ENCODE results near the gene ZNF581.

ZNF581 gene

DNA sequence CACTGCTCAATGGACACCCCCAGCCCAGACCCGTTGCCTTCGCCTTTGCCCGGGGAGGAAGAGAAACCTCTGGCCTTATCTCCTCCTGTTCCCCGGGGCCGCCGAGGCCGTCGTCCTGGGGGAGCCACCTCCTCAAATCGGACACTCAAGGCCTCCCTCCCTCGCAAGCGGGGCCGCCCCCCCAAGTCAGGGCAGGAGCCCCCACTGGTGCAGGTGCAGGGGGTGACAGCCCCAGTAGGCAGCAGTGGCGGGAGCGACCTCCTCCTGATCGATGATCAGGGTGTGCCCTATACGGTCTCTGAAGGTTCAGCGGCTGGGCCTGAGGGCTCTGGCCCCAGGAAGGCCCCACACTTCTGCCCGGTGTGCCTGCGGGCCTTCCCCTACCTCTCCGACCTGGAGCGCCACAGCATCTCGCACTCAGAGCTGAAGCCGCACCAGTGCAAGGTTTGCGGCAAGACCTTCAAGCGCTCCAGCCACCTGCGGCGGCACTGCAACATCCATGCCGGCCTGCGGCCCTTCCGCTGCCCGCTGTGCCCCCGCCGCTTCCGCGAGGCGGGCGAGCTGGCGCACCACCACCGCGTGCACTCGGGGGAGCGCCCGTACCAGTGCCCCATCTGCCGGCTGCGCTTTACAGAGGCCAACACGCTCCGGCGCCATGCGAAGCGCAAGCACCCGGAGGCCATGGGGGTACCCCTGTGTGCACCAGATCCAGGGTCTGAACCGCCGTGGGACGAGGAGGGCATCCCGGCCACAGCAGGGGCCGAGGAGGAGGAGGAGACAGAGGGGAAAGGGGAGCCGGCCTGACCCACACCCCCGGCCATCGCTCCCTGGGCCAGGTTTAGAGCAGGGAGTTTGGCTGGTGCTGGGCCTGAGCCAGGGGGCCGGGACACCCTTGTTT, 41.1 kb upstream of the ZNF581 start:
- ChIA-PET POLR2A (interaction anchor here (1.4 kb wide), 1 partner anchor 23 kb away, joined by 3 read pairs; the partner anchor contains the start of gene ZNF784), CTCF (no interaction called here)
- no peak for DNase-seq (ENCODE audit: extremely low spot score)
- TF ChIP-seq FOXM1 (IDR thresholded peaks at IDR 0.05; ENCODE audit: borderline replicate concordance), result no peak
- TF ChIP-seq, protein P1, sequence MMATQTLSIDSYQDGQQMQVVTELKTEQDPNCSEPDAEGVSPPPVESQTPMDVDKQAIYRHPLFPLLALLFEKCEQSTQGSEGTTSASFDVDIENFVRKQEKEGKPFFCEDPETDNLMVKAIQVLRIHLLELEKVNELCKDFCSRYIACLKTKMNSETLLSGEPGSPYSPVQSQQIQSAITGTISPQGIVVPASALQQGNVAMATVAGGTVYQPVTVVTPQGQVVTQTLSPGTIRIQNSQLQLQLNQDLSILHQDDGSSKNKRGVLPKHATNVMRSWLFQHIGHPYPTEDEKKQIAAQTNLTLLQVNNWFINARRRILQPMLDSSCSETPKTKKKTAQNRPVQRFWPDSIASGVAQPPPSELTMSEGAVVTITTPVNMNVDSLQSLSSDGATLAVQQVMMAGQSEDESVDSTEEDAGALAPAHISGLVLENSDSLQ (IDR thresholded peaks at IDR 0.05), result no peak
- no peak for TF ChIP-seq FOXA1 (IDR thresholded peaks at IDR 0.05)
- no peak for TF ChIP-seq SP1 (IDR thresholded peaks at IDR 0.05)
- no peak for TF ChIP-seq ARNT (IDR thresholded peaks at IDR 0.05)
- TF ChIP-seq HDGF (IDR thresholded peaks at IDR 0.05; ENCODE audit: borderline replicate concordance), result no peak
- no peak for TF ChIP-seq BHLHE40 (IDR thresholded peaks at IDR 0.05; ENCODE audit: borderline replicate concordance)
- no peak for TF ChIP-seq SUZ12 (IDR thresholded peaks at IDR 0.05)
- TF ChIP-seq NFRKB (IDR thresholded peaks at IDR 0.05), result no peak

DNA sequence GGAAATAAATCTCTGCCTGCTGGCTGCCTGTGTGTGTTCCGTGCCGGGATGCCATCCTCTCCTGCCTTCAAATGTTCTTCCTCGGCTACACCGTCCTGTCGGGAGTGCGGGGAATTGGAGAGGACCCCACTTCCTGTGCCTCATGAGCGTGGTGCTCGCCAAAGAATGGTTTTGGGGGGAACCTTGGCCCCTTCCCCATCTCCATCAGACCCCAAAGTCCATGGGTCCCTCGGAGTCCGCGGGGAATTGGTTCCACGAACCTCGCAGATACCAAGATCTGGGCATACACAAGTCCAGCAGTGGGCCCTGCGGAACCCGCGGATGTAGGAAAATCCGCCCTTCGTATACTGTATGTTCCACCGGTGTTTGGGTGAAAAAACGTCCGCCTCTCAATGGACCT, 40.3 kb upstream of the ZNF581 start:
- TF ChIP-seq ARNT (IDR thresholded peaks at IDR 0.05), result no peak
- TF ChIP-seq LEF1 (IDR thresholded peaks at IDR 0.05; ENCODE audit: borderline replicate concordance), result no peak
- no peak for TF ChIP-seq SP1 (IDR thresholded peaks at IDR 0.05)
- no peak for TF ChIP-seq TARDBP (IDR thresholded peaks at IDR 0.05)
- no peak for TF ChIP-seq ELF4 (IDR thresholded peaks at IDR 0.05)
- TF ChIP-seq FOXM1 (IDR thresholded peaks at IDR 0.05; ENCODE audit: borderline replicate concordance), result no peak
- no peak for TF ChIP-seq BHLHE40 (IDR thresholded peaks at IDR 0.05; ENCODE audit: borderline replicate concordance)
- TF ChIP-seq L3MBTL2 (conservative IDR thresholded peaks at IDR 0.05), result no peak
- no peak for TF ChIP-seq HDGF (IDR thresholded peaks at IDR 0.05; ENCODE audit: borderline replicate concordance)
- TF ChIP-seq, protein P1 (IDR thresholded peaks at IDR 0.05), result no peak
- TF ChIP-seq ZNF384 (IDR thresholded peaks at IDR 0.05), result no peak
- TF ChIP-seq NFRKB (IDR thresholded peaks at IDR 0.05), result no peak
- no peak for TF ChIP-seq SUZ12 (IDR thresholded peaks at IDR 0.05)
- no peak for TF ChIP-seq FOXA1 (IDR thresholded peaks at IDR 0.05)
- no peak for DNase-seq (ENCODE audit: extremely low spot score)
- ChIA-PET POLR2A (no interaction called here), CTCF (no interaction called here)

DNA sequence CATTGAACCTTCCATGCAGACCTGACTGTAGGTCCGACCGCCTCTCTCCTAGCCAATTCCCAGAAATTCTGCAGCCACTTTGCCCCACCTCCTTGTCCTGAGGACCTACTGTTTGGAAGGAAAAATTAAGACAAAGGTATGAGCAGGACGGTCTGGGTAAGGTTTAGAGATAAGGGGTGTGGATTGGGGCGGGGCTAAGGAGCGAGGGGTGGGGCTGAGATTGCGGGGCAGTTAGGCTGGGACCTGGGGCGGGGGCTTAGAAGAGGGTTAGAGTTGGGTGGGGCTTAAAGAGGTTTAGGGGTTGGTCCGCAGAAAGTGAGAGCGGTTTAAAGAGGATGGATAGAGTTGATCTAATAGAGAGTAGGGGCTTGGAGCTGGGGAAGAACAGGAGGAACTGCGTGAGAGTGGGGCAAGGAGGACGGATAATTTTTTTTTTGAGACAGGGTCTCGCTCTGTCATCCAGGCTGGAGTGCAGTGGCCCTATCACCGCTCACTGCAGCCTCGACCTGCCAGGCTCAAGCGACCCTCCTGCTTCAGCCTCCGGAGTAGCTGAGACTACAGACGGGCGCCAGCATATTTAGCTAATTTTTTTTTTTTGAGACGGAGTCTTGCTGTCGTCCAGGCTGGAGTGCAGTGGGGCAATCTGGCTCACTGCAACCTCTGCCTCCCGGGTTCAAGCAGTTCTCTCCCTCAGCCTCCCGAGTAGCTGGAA, 39.7 kb upstream of the ZNF581 start:
- POLR2A ChIA-PET, result interaction anchor here (0.5 to 3.2 kb wide), 7 partner anchors 17 to 195 kb away, joined by 3 to 24 read pairs (median 5); partner anchors contain the start of genes ZNF579, ZNF580 and ZNF784
- CTCF ChIA-PET, result interaction anchor here (0.6 to 2.8 kb wide), 2 partner anchors 51 to 136 kb away, joined by 6 to 9 read pairs; no protein-coding TSS in a partner anchor
- no peak for DNase-seq (ENCODE audit: extremely low spot score)
- TF ChIP-seq FOXA1 (IDR thresholded peaks at IDR 0.05), result no peak

DNA sequence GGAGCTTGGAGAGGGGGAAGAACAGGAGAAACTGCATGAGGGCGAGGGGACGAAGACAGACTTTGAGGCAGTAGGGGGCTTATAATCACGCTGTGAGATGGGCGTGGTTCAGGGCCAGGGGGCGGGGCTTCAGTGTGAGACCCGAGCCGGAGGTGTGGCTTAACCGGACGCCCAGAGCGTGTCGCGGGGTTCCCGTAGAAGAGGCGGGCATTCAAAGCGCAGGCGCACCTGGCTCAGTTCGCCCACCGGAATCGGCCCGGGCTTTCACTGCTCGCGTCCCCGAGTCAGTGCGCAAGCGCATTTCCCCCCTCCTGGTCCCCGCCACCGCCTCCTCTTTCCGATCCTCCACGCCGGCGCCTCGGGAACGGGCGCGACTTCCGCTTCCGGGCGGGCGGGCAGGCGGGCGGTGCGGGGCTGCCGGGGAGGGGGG, 38.2 kb upstream of the ZNF581 start:
- CTCF ChIA-PET, result interaction anchor here (0.5 to 2.8 kb wide), 6 partner anchors 12 to 1207 kb away, joined by 3 to 9 read pairs (median 4); partner anchors contain the start of gene ZNF784
- POLR2A ChIA-PET, result interaction anchor here (0.6 to 3.2 kb wide), 9 partner anchors 14 to 934 kb away, joined by 3 to 24 read pairs (median 6); partner anchors contain the start of genes ZNF579 and ZNF784
- no peak for TF ChIP-seq LEF1 (IDR thresholded peaks at IDR 0.05; ENCODE audit: borderline replicate concordance)
- peak; percentile 76 for TF ChIP-seq L3MBTL2 (conservative IDR thresholded peaks at IDR 0.05)
- peak; percentile 93 for DNase-seq (ENCODE audit: extremely low spot score)

DNA sequence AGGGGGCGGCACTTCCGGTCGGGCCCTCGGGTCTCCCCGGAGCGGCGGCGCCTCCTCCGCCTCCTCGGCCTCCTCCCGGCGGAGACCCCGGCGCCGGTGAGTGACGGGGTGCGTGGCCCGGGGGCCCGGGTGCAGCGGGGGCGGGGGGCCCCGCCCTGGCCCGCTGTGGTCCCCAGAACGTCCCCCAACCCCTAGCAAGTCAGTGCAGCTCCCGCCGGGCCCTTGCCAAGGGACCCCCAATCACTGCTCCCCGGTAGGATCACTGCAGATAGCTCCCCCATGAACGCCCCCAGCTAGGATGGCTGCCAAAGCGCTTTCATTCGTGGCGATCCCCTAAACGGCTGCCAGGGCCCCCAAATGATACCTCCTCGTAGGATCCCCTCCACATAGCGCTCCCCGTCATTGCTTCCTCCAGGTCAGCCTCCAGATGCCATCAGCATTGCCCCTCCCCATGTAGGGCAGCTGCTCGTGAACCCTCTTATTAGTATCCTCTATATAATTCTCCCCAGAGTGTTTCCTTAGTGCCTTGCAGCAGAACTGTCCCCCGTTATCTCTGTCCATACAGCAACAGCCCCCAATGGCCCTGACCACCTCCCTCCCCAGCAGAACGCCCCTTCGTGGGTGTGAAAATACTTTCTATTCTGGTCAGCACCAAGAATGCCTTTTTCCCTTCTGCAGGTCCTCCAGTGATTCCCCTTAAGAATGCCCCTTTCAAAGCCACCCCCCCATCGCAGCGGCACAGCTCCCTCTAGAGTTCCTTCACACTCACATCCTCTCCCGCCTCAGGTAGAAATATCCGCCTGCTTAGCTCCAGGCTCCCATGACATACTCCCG, 37.6 kb upstream of the ZNF581 start, which contains the start of gene ZNF865:
Gene ZNF865, plus strand, starts transcription at position 11 of the 834 bp plus-strand sequence. CDS start 7,972 bp downstream, outside the sequence.
- CTCF ChIA-PET, result interaction anchor here (0.5 to 2.8 kb wide), 10 partner anchors 12 to 1207 kb away, joined by 3 to 9 read pairs (median 4); partner anchors contain the start of gene ZNF784
- peak; percentile 70 for DNase-seq (ENCODE audit: extremely low spot score)

DNA sequence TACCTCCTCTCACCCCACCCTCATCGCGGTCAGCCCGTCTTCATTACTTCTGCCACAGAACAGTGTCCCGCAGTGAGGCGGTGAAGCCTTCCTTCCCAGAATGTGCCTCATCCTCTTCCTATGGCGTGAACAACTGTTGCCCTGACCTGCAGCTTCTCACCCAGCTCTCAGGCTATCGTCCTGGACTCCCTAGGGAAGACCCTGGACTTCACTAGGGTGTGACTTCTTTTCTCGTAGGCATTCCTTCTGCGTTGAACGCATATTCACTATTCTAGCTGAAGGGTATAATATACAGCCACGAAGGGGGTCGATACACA, 37.0 kb upstream of the ZNF581 start:
- no peak for DNase-seq (ENCODE audit: extremely low spot score)
- POLR2A ChIA-PET, result interaction anchor here (0.7 to 3.2 kb wide), 8 partner anchors 12 to 90 kb away, joined by 3 to 24 read pairs (median 3); partner anchors contain the start of gene ZNF784
- no peak for TF ChIP-seq ARNT (IDR thresholded peaks at IDR 0.05)
- TF ChIP-seq ELF4 (IDR thresholded peaks at IDR 0.05), result no peak
- no peak for TF ChIP-seq LEF1 (IDR thresholded peaks at IDR 0.05; ENCODE audit: borderline replicate concordance)
- TF ChIP-seq NFRKB (IDR thresholded peaks at IDR 0.05), result no peak
- TF ChIP-seq CTBP1 (IDR thresholded peaks at IDR 0.05; ENCODE audit: borderline replicate concordance), result no peak
- TF ChIP-seq FOXA1 (IDR thresholded peaks at IDR 0.05), result no peak
- TF ChIP-seq L3MBTL2 (conservative IDR thresholded peaks at IDR 0.05), result no peak
- no peak for TF ChIP-seq FOXM1 (IDR thresholded peaks at IDR 0.05; ENCODE audit: borderline replicate concordance)
- no peak for TF ChIP-seq SUZ12 (IDR thresholded peaks at IDR 0.05)
- no peak for TF ChIP-seq SP1 (IDR thresholded peaks at IDR 0.05)
- TF ChIP-seq ZNF384 (IDR thresholded peaks at IDR 0.05), result no peak
- no peak for TF ChIP-seq HDGF (IDR thresholded peaks at IDR 0.05; ENCODE audit: borderline replicate concordance)
- no peak for TF ChIP-seq BHLHE40 (IDR thresholded peaks at IDR 0.05; ENCODE audit: borderline replicate concordance)
- no peak for TF ChIP-seq TARDBP (IDR thresholded peaks at IDR 0.05)
- no peak for TF ChIP-seq FOXK2 (IDR thresholded peaks at IDR 0.05)
- TF ChIP-seq, protein P1 (IDR thresholded peaks at IDR 0.05), result no peak
- CTCF ChIA-PET, result interaction anchor here (0.6 to 2.8 kb wide), 10 partner anchors 11 to 195 kb away, joined by 3 to 9 read pairs (median 4); partner anchors contain the start of gene ZNF784

More for the DNA sequence above, 37.6 kb upstream of the ZNF581 start, which contains the start of gene ZNF865:
- TF ChIP-seq TARDBP (IDR thresholded peaks at IDR 0.05) (no peak), L3MBTL2 (conservative IDR thresholded peaks at IDR 0.05) (peak; percentile 83)
- POLR2A ChIA-PET, result interaction anchor here (0.7 to 3.2 kb wide), 13 partner anchors 13 to 89 kb away, joined by 3 to 24 read pairs (median 3); partner anchors contain the start of genes ZNF579 and ZNF784

Measured in HEK293T (cell line).